GM18499 (cell line): ENCODE results near the gene GLYR1.
A peak's percentile ranks its signal among the peaks of the same experiment; 100 is the strongest.

Source experiments
- ATAC-seq: cut with Tn5 transposase; IDR thresholded peaks from one replicate; pipeline ENCODE4 v1.9.1; 2021; ENCODE audit warnings: moderate number of reproducible peaks; ENCODE audit not compliant: insufficient read depth, unreplicated experiment

The GLYR1 gene

DNA sequence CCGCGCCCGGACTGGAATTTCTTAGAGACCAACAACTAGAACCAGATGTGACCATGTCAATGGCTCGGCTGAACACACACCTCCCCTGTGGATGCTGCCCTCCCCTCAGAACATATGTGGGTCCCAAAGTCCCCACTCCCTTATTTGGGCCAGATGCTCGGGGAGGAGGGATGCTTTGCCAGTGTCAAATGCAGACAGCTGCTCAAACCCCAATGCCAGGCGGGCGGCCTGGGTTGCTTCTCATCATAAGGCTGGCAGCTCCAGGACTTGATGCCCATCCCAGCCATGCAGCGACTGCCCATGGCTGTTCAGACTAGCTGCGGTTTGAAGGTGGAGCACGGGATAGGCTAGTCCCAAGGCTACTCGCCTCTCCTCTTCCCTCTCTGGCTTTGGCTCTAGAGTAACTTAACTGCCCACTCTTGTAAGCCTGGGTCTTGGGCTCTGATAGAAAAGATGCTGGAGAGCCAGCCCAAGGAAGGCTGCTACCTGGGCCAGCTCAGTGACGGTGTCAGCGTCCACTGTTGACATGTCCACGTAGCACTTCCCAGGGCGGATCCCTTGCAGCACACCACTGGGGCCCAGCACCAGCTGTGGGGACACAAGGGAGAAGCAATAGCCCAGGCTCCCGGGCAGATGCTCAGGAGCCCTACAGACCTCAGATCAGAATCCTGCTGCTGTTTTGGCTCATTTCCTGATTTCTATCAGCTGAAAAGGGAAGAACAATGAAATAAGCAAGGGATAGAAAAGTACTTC is 33.7 kb downstream of the GLYR1 start:
- no peak for ATAC-seq

DNA sequence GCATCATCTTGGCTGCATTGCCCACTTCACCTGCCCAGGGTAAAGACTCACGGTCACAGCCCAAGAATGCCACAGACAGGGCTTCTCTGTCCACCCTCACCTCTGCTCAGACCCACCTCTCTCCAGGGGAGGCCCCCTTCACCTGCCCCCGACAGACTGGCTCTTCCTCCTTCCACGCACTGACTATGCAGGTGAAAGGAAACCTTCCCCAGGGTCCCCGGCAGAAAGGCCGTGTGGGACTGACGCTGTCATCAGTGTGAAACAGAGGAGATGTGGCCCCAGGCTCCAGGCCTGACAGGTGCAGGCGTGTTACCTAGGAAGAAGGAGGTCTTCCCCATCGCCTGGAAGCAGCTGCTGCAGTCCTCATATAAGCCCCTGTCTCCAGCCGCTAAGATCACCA is 35.3 kb downstream of the GLYR1 start:
- no peak for ATAC-seq

DNA sequence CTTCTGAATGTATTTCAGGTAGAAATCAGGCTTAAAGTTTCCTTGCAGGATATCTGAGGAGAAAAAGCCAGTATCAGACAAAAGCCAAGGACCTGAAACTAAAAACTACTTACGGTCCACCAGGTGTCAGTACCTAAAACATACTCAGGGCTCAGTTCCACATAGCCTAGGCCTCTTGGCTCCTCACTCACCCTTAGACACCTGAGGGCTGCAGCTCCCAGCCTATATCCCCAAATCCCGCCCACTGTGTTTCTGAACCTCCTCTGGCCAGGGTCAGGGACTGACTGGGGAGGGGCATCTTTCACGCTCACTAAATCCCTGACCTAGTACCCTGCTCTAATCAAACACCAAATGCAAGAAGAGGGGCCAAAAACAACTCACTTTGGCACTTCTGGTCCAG is 35.8 kb downstream of the GLYR1 start:
- no peak for ATAC-seq

DNA sequence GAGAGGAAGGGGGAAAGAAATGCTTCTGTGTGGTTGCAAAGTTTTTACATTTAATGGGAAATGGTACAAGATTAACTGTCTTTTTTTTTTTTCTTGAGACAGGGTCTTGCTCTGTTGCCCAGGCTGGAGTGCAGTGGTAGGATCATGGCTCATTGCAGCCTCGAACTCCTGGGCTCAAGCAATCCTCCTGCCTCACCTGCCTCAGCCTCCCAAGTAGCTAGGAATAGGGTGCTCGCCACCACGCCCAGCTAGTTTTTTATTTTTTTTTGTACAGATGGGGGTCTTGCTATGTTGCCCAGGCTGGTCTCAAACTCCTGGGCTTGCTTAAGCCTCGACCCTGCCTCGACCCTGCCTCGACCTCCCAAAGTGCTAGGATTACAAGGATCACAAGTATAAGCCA is 40.8 kb downstream of the GLYR1 start:
- ATAC-seq: no peak

DNA sequence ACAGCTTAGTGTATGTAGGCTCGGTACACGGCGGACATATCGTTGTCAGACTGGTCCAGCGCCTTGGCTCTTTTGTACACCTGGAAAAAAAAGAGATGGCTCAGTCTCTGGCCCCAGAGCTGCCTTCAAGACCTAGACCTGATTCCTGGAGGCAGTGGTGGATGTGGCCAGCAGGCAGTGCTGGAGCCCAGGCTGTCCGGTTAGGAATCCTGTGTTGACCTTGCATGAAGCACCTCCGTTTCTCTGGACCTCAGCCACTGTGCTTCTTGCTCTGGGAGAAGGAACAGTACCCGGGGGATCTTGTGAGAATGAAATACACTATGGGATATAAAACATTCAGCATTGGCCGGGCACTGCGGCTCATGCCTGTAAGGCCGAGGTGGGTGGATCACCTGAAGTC is 41.9 kb downstream of the GLYR1 start:
- no peak for ATAC-seq

- no peak for ATAC-seq
These were observed 43.0 kb downstream of the GLYR1 start for GRCh38 chr16:4803898-4804762.

DNA sequence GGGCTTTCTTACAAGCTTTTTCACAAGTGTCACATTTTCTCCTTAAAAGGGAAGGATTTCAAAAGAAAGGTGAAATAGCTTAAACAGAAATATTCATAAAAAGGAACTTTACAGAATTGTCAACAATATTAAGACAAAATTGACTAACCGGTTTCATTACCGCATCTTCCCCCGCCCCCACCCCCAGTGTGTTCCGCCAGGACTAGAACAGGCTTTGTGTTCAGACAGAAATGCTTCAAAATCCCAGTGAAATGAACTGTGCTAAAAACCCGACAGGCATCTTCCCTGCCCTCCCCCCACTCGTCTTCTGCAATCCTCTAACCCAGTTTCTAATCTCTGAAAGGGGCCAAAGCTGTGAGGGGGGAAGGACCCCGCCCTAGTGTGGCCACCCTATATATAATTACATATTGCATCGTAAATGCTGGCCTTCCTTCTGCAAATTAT is 43.7 kb downstream of the GLYR1 start:
- ATAC-seq: no peak

DNA sequence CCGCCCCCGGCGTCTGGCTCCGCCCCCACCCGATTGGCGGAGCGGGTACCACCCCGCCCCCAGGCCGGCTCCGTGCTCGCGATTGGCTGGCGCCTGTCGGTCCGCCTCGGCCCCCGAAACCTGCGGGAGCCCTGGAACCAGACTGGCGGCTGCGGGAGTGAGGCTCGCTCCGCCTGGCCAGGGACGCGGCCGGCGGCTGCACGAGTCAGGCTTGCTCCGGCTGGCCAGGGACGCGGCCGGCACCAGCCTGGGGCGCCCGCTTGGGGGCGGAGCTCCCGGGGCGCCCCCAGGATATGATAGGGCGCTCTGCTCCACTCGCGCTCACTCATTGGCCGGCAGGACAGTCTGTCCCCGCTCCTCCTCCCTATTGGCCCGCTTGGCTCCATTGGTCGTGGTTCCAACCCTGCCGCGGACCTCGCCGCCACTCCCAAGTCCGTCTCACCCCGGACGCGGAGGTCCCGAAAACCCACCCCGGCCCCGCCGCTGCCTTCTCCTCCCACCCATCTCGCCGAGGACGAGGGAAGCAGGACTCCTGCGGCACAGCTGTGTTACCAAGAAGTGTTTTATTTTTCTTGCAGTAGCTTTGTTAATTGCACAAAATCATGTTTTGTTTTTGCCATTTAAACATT is 44.3 kb downstream of the GLYR1 start:
- peak; percentile 72 for ATAC-seq

DNA sequence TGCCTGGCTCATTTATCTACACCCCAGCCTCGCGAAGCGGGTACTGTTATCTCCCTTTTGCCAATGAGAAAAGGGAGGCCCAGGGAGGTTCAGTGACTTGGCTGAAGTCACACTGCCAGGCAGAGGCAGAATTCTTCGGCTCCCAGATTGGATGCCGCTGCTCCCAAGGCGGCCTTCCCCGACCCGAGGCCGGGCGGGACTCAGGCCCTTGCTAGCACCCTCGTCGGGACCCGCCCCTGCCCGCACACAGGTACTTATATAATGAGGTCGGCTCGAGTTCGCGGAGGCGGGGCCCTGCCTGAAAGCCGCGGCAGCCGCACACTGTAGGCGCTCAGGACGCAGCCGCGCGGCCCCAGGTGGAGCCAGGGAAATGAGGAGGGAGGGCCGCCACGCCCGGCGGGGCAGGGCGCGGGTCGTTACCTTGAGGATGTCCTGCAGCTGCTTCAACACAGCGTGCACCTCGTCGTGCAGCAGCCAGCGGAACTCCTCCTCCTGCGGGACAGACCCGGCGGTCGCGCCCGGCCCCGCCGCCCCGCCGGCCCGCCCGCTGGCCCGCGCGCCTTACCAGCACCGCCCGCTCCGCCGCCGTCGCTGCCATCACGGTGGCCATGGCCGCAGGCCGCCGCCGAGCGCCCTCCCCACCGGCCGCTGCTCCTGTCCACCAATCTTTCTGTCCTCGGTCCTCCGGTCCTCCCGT is 45.0 kb downstream of the GLYR1 start, which contains the start of gene ROGDI:
Gene ROGDI, minus strand, starts transcription at position 672 of the 697 bp plus-strand sequence. Its CDS starts 62 bp downstream, at position 610.
- ATAC-seq: peak; percentile 42

DNA sequence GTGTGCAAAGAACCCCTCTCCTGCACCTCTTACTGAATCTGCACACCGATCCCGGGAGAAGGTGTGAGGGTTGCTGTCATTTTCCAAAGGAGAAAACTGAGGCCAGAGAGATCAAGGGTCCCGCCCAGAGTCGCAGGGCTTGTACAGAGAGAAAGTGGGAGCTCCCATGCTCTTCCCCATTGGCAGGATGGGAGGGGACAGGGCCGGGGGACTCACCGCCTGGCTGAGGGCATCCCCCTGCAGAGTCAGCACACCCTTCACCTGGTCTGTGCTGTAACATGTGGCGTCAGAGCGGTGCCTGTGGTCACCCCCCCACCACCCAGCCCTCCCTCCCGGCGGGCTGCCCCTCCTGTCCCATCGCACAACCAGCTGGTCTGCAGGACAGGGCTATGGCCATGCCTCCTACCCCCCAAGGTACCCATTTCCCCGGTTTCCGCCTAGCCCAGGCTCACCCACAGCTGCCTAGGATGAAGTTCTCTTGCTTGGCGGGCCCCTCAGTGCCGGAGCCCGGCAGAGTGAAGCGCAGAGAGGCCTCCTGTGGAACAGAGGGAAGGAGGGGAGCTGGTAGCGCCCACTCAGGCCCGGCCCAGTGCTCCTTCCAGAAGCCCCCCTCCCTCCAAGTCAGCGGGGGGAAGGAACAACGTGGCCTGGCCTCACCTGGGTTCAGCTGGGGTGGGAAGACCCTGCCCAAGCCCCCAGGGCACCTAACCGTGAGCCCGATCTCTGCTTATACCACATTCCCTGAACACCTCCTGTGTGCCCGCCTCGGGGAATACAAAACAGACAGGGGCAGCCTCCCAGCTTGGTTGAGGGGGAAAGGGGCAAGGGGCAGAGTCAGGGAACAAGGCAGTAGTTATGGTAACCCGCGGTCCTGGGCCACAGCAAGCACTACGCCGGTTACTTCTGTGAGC is 45.8 kb downstream of the GLYR1 start:
- no peak for ATAC-seq

DNA sequence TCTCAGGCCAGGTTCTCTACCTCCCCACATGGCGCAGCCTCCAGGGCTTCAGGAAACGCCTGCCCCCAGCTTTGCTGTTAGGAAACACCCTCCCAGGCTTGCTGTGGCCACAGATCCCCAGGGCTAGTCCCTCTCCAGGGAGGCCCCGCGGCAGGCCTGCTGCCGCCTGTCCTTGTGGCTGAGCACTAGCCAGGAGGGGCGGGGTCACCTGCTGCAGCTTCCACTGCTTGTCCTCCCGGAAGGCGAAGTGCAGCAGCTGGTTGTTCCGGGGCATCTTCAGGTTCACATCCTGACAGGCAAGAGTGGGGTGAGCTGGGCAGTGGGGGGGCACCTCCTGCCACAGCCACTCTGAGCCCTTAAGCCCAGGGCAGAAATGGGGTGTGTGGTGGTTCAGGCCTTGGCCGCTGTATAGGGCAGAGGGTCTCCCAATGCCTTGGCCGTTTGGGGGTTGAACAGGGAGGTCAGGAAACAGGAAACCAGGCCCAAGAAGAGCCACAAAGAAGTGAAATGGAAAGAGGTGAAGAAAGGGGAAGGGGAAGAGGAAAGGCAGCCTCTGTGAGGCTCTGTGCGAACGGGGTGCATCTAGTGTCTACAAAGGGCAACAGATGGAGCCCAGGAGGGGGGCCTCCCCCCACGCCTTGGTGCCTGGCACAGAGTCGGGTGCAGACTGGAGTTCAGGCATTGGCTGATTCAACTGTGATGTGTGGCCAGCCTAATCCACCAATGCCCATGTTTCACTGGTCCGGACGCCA is 46.6 kb downstream of the GLYR1 start:
- ATAC-seq: no peak

DNA sequence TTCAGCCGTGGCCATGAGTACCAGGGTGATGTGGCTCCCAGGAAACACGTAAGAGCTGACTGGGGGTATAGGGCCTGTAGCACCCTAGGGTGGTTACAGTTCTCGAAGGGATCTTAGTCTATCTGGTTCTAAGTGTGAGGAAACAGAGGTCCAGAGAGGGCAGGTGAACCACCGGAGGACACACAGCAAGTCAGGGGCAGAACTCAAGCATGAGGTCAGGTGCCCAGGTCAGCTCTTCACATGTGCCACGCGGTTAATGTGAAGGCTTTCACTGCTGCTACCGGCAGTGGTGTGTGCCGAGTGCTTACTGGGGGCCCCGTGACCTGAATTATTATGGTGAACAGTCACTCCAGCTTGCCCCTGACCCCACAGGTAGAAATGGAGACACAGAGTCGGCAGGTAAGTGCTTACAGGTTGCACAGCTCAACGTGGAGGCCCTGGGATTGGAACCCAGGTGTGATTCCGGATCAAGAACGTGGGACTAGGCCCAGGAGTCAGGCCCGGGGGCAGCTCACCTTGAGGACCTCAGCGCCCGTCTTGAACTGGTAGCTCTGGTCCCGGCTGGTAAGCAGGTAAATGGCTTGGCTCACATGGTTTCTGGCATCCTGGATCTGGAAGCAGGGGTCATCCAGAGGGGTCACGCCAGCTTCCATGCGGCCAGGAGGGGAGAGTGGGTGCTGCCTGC is 47.8 kb downstream of the GLYR1 start:
- ATAC-seq: no peak

DNA sequence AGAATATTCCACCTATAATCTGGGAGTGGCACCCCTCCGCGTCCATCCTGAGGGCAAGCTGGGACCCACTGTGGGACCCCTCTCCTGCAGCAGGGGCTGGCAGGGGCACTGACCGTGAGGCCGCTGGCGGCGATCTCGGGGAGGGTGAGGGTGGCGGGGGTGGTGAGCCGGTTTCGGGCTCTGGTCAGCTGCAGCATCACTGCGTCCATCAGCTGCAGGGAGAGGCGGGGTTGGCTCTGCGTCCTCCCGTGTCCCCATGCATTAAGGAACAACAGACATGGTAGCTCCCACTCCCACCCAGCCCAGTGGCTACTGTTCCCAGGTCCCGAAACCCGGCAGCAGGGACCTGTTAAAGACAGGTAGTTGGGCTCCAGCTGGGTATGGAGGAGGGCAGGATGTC is 48.6 kb downstream of the GLYR1 start:
- no peak for ATAC-seq

GRCh38 chr16:4797805-4798252 is 49.3 kb downstream of the GLYR1 start:
- ATAC-seq: no peak

GRCh38 chr16:4796982-4797804 is 49.9 kb downstream of the GLYR1 start:
- no peak for ATAC-seq

- no peak for ATAC-seq
These were observed 51.1 kb downstream of the GLYR1 start for GRCh38 chr16:4795828-4796572.
